Measurements from ENCODE around the gene JKAMP. TPM values are rescaled to one million over a fixed set of nuclear protein-coding genes. Genes with fewer than 3 reads are reported as not detected.
A peak's percentile ranks its signal among the peaks of the same experiment; 100 is the strongest.
"Not testable (repeated sequence)": the region's sequence is repeated elsewhere in the genome, so short reads cannot be mapped to it uniquely, and the experiment has no call there.

The JKAMP gene
- total RNA-seq, 1 donor, result 77.4 TPM

DNA sequence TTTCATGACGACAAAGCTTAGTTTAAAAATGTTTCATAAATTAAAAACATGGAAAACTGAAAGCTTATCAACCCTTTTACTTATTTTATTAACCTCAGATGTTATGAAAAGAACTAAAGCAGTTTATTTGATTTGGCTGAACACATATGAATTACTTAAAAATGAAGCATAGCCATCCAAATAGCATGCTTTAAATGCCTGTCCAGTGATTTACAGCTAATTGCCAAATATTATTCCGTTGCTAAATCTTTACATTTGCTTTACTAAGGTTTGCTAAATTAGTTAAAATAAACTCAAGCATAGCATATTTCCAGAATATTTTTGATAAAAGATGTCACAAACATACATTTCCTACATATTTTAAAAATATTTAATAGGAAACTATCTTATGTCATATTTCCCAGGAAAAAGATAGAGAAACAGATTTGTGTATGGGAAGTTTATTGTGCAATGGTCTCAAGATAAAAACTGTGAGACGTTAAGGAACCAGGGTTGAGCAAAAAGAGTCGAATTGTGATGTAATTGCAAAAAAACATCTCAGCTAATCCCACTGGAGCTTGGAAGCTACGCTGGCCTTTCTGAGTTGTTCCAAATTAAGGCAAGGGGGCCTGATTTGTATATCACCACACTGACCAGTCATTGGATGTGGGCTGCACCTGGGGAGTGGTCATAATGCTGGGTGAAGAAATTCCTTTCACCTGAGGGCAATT is 44.9 kb upstream of the JKAMP start:
- Histone ChIP-seq H3K9me3 (ENCODE audit: low read depth, low read length) (no peaks in the 10 kb centered on the region), H3K36me3 (ENCODE audit: insufficient read depth, low read length) (no peaks in the 10 kb centered on the region), H4K20me1 (ENCODE audit: insufficient read depth, low read length) (no peaks in the 10 kb centered on the region), H2AFZ (ENCODE audit: low read length) (no peak overlapping the region), H3K27ac (ENCODE audit: low read depth, low read length) (peak overlapping the region; percentile 59), H3K4me3 (ENCODE audit: insufficient read depth, low read length) (no peak overlapping the region), H3K79me2 (ENCODE audit: insufficient read depth, low read length) (no peaks in the 10 kb centered on the region), H3K27me3 (ENCODE audit: insufficient read depth, low read length) (no peaks in the 10 kb centered on the region), H3K4me2 (ENCODE audit: insufficient read depth, low read length) (peak overlapping the region; percentile 31), H3K4me1 (ENCODE audit: insufficient read depth, low read length) (peaks cover 26% of the 10 kb centered on the region)
- no peak for DNase-seq (ENCODE audit: insufficient read length, low spot score, missing footprints)
- TF ChIP-seq, protein P1, sequence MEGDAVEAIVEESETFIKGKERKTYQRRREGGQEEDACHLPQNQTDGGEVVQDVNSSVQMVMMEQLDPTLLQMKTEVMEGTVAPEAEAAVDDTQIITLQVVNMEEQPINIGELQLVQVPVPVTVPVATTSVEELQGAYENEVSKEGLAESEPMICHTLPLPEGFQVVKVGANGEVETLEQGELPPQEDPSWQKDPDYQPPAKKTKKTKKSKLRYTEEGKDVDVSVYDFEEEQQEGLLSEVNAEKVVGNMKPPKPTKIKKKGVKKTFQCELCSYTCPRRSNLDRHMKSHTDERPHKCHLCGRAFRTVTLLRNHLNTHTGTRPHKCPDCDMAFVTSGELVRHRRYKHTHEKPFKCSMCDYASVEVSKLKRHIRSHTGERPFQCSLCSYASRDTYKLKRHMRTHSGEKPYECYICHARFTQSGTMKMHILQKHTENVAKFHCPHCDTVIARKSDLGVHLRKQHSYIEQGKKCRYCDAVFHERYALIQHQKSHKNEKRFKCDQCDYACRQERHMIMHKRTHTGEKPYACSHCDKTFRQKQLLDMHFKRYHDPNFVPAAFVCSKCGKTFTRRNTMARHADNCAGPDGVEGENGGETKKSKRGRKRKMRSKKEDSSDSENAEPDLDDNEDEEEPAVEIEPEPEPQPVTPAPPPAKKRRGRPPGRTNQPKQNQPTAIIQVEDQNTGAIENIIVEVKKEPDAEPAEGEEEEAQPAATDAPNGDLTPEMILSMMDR (IDR thresholded peaks at IDR 0.05; ENCODE audit: extremely low read depth, low read depth, low read length), result no peak

DNA sequence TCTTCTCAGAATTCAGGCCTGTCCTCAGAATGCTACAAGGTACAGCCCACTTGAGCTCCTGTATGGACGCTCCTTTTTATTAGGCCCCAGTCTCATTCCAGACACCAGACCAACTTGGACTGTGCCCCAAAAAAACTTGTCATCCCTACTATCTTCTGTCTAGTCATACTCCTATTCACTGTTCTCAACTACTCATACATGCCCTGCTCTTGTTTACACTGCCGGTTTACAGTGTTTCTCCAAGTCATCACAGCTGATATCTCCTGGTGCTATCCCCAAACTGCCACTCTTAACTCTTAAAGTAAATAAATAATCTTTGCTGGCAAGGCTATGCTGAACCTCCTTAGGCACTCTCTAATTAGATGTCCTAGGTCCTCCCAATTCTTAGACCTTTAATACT is 35.6 kb upstream of the JKAMP start:
- H3K4me2 ChIP-seq (ENCODE audit: insufficient read depth, low read length); H3K4me1 ChIP-seq (ENCODE audit: insufficient read depth, low read length); H3K79me2 ChIP-seq (ENCODE audit: insufficient read depth, low read length); H3K27ac ChIP-seq (ENCODE audit: low read depth, low read length); H3K9me3 ChIP-seq (ENCODE audit: low read depth, low read length); DNase-seq (ENCODE audit: insufficient read length, low spot score, missing footprints); H4K20me1 ChIP-seq (ENCODE audit: insufficient read depth, low read length); H3K4me3 ChIP-seq (ENCODE audit: insufficient read depth, low read length); H3K36me3 ChIP-seq (ENCODE audit: insufficient read depth, low read length); H3K27me3 ChIP-seq (ENCODE audit: insufficient read depth, low read length); H2AFZ ChIP-seq (ENCODE audit: low read length): not testable (repeated sequence)

DNA sequence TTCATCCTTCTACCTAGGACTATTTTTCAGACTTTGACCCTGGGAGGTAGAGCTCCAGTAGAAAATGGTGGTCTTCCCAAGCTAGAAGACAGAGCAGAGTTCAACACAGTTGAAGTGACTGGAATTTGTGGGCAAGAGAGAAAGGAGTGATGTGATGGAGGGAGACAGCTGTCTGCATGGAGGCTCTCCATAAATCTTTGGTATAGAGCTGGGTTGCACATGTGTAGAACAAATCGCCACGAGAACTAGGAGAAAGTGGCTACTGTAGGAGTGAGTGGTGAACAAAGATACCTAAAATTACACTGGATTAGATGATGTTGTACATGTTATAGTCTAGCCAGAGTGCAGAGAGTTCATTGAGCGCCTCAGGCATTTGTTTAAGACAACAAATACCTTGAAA is 33.6 kb upstream of the JKAMP start:
- Histone ChIP-seq H3K4me3 (ENCODE audit: insufficient read depth, low read length) (no peak overlapping the region), H2AFZ (ENCODE audit: low read length) (no peak overlapping the region), H3K27me3 (ENCODE audit: insufficient read depth, low read length) (no peaks in the 10 kb centered on the region), H3K9me3 (ENCODE audit: low read depth, low read length) (no peaks in the 10 kb centered on the region), H3K79me2 (ENCODE audit: insufficient read depth, low read length) (no peaks in the 10 kb centered on the region), H4K20me1 (ENCODE audit: insufficient read depth, low read length) (no peaks in the 10 kb centered on the region), H3K4me2 (ENCODE audit: insufficient read depth, low read length) (no peak overlapping the region), H3K27ac (ENCODE audit: low read depth, low read length) (no peak overlapping the region), H3K4me1 (ENCODE audit: insufficient read depth, low read length) (peaks cover 22% of the 10 kb centered on the region), H3K36me3 (ENCODE audit: insufficient read depth, low read length) (no peaks in the 10 kb centered on the region)
- TF ChIP-seq, protein P1 (IDR thresholded peaks at IDR 0.05; ENCODE audit: extremely low read depth, low read depth, low read length), result no peak
- DNase-seq (ENCODE audit: insufficient read length, low spot score, missing footprints), result no peak

DNA sequence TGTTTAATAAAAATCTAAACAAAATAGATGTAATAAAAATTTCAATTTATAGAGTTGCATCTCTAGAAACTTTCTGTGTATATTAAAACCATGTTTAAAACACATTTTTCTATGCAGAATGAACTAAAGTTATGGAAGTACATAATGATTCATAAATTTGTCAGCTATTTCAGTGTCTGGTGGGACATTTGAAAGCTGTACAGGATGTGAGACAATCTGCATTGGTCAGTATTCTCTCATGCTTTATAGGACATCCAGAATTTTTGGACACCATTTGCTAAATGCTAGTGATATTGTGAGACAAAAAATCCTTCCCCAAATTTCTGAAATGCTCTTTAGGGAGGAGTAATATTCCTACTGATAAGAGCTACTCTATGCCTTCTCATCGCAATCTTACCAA is 32.5 kb upstream of the JKAMP start:
- Histone ChIP-seq H3K79me2 (ENCODE audit: insufficient read depth, low read length) (no peaks in the 10 kb centered on the region), H3K4me2 (ENCODE audit: insufficient read depth, low read length) (no peak overlapping the region), H2AFZ (ENCODE audit: low read length) (no peak overlapping the region), H3K27me3 (ENCODE audit: insufficient read depth, low read length) (no peaks in the 10 kb centered on the region), H3K36me3 (ENCODE audit: insufficient read depth, low read length) (peaks cover 9% of the 10 kb centered on the region), H3K9me3 (ENCODE audit: low read depth, low read length) (no peaks in the 10 kb centered on the region), H3K4me1 (ENCODE audit: insufficient read depth, low read length) (peaks cover 22% of the 10 kb centered on the region), H4K20me1 (ENCODE audit: insufficient read depth, low read length) (no peaks in the 10 kb centered on the region), H3K27ac (ENCODE audit: low read depth, low read length) (no peak overlapping the region), H3K4me3 (ENCODE audit: insufficient read depth, low read length) (no peak overlapping the region)
- no peak for DNase-seq (ENCODE audit: insufficient read length, low spot score, missing footprints)
- TF ChIP-seq, protein P1 (IDR thresholded peaks at IDR 0.05; ENCODE audit: extremely low read depth, low read depth, low read length), result no peak
